Mucosa of stomach (tissue), 1 donor: Measurements from ENCODE around the gene FRMD1.
"Not testable (repeated sequence)": the region's sequence is repeated elsewhere in the genome, so short reads cannot be mapped to it uniquely, and the experiment has no call there.

ENCODE experiments used
- H3K27me3 ChIP-seq: one replicate; pipeline ENCODE4 v1.7.0; 2013; ENCODE audit warnings: mild to moderate bottlenecking, low read length; ENCODE audit not compliant: control insufficient read depth, insufficient read depth
- H3K36me3 ChIP-seq: one replicate; pipeline ENCODE4 v1.7.0; 2013; ENCODE audit warnings: low read length; ENCODE audit not compliant: control insufficient read depth, insufficient read depth
- H3K4me1 ChIP-seq: one replicate; pipeline ENCODE4 v1.7.0; 2013; ENCODE audit warnings: mild to moderate bottlenecking, low read length; ENCODE audit not compliant: control insufficient read depth, insufficient read depth
- H3K4me3 ChIP-seq: one replicate; pipeline ENCODE4 v1.7.0; 2013; ENCODE audit warnings: low read length
- H3K9ac ChIP-seq: one replicate; pipeline ENCODE4 v1.7.0; 2013; ENCODE audit warnings: mild to moderate bottlenecking, low read length, moderate library complexity
- H3K9me3 ChIP-seq: one replicate; pipeline ENCODE4 v1.7.0; 2013; ENCODE audit warnings: mild to moderate bottlenecking, low read length, moderate library complexity; ENCODE audit not compliant: control insufficient read depth
- donor health status: Pancreatic carcinoma.

The FRMD1 gene

GRCh38 chr6:168081858-168082546, 3.0 kb upstream of the FRMD1 start:
- Histone ChIP-seq H3K9ac (no peak overlapping the region), H3K4me3 (no peak overlapping the region), H3K4me1 (peaks cover 11% of the 10 kb centered on the region), H3K27me3 (peaks cover 5% of the 10 kb centered on the region), H3K9me3 (no peaks in the 10 kb centered on the region), H3K36me3 (no peaks in the 10 kb centered on the region)

DNA sequence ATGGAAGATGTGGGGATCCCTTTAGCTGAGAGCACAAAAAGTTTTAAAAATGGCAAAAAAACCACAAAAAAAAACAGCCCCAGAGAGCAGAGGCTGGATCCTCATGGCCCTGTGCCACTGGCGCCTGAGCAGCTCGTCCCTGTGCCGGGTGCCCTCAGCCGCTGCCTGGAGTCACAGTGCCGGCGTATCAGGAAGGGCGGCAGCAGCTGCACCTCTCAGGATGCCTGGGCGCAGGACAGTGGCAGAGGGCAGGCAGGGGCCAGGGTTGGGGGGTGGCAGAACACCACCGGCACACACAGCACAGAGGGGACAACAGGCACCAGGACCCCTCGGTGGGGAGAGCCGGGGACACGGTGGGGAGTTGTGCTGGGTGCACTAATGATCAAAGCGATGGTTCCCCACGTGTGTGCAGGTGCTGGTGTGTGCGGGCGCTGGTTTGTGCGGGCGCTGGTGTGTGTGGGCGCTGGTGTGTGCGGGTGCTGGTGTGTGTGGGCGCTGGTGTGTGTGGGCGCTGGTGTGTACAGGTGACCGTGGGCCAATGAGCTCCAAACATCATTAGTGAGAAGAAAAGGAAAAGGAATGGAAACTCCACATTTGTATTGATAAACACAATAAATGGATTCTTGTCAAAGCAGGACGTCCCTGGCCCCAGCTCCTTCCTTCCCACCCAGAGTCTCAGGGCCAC, 1.5 kb upstream of the FRMD1 start:
- no peaks in the 10 kb centered on the region for H3K9me3 ChIP-seq
- H3K36me3 ChIP-seq = no peaks in the 10 kb centered on the region
- peaks cover 5% of the 10 kb centered on the region for H3K27me3 ChIP-seq
- no peak overlapping the region for H3K9ac ChIP-seq
- H3K4me1 ChIP-seq = peaks cover 11% of the 10 kb centered on the region
- no peak overlapping the region for H3K4me3 ChIP-seq

GRCh38 chr6:168078175-168078942, 653 bp downstream of the FRMD1 start:
- Histone ChIP-seq H3K9me3 (no peaks in the 10 kb centered on the region), H3K4me3 (no peak overlapping the region), H3K27me3 (peaks cover 5% of the 10 kb centered on the region), H3K36me3 (no peaks in the 10 kb centered on the region), H3K9ac (no peak overlapping the region), H3K4me1 (peaks cover 11% of the 10 kb centered on the region)

GRCh38 chr6:168077401-168077800, 1.6 kb downstream of the FRMD1 start:
- peaks cover 11% of the 10 kb centered on the region for H3K4me1 ChIP-seq
- H3K9me3 ChIP-seq, H3K9ac ChIP-seq, H3K36me3 ChIP-seq, H3K4me3 ChIP-seq, H3K27me3 ChIP-seq: not testable (repeated sequence)

- Histone ChIP-seq H3K4me1 (peaks cover 11% of the 10 kb centered on the region), H3K36me3 (no peaks in the 10 kb centered on the region), H3K27me3 (peaks cover 3% of the 10 kb centered on the region), H3K4me3 (no peak overlapping the region), H3K9me3 (no peaks in the 10 kb centered on the region), H3K9ac (no peak overlapping the region)
Observed at GRCh38 chr6:168075787-168076202, 3.2 kb downstream of the FRMD1 start.

DNA sequence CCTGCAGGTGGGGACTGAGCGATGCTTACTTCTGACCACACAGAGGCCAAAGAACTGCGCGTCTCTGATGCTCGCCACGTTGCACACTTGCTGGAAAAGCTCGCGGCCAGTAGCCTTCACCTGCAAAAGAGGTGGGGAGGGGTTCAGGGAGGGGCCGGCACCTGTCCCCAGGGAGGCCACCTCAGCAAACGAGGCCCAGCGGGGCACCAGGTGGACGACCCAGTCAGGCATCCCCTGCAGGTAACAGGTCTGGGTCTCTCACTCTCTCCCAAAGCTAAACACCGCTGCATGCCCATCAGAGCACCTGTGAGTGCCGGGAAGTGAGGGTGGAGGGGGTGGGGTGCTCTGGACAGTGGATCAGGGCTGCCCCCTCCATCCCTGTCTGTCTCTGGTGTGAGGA, 3.8 kb downstream of the FRMD1 start:
- H3K4me3 ChIP-seq = no peak overlapping the region
- no peak overlapping the region for H3K9ac ChIP-seq
- no peaks in the 10 kb centered on the region for H3K36me3 ChIP-seq
- H3K4me1 ChIP-seq = peaks cover 11% of the 10 kb centered on the region
- no peaks in the 10 kb centered on the region for H3K9me3 ChIP-seq
- peaks cover 3% of the 10 kb centered on the region for H3K27me3 ChIP-seq

GRCh38 chr6:168073937-168074730, 4.9 kb downstream of the FRMD1 start:
- peaks cover 4% of the 10 kb centered on the region for H3K4me1 ChIP-seq
- no peak overlapping the region for H3K4me3 ChIP-seq
- no peak overlapping the region for H3K9ac ChIP-seq
- no peaks in the 10 kb centered on the region for H3K36me3 ChIP-seq
- H3K9me3 ChIP-seq = no peaks in the 10 kb centered on the region
- peaks cover 3% of the 10 kb centered on the region for H3K27me3 ChIP-seq

DNA sequence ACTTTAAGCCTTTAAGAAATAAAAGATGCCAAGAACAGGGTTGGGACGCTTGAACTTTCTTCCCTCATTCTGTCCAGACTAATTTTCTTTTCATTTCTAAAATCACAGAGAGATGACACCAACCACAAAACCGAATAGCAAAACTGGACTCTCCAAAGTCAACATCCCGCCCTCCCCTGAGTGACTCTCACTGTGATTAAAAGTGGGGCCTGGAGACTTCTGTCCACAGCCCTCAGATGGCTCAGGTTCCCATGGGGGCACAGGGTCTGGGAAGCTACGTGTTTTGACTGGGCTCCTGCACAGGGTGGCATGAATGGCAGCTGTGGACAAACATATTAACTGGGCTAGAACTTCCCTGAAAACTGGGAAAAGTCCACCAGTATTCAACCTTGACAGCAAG, 6.3 kb downstream of the FRMD1 start:
- Histone ChIP-seq H3K9me3 (no peaks in the 10 kb centered on the region), H3K36me3 (no peaks in the 10 kb centered on the region), H3K4me1 (no peaks in the 10 kb centered on the region), H3K27me3 (peaks cover 3% of the 10 kb centered on the region), H3K4me3 (no peak overlapping the region), H3K9ac (no peak overlapping the region)

DNA sequence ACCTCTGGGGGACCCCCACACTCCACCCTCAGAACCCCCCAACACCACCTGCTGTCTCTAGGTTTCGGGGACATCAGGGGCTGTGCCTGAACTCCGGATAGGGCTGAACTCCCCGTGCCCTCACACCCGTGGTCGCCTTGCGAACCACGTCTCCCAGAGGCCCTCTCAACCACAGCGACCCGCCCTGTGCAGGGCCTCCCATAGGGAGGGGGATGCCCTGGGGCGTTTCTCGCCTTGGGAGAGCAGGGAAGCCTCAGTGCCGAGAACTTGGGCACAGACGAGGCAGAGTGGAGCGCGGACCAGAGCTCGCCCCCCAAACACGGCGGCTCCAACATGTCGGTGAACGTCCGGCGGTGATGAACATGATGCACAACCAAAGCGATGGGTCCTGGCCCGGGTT, 6.8 kb downstream of the FRMD1 start:
- no peak overlapping the region for H3K4me3 ChIP-seq
- H3K9me3 ChIP-seq = no peaks in the 10 kb centered on the region
- no peaks in the 10 kb centered on the region for H3K36me3 ChIP-seq
- peaks cover 3% of the 10 kb centered on the region for H3K27me3 ChIP-seq
- H3K9ac ChIP-seq = no peak overlapping the region
- no peaks in the 10 kb centered on the region for H3K4me1 ChIP-seq

GRCh38 chr6:168071620-168072019, 7.4 kb downstream of the FRMD1 start:
- Histone ChIP-seq H3K9me3 (no peaks in the 10 kb centered on the region), H3K4me1 (no peaks in the 10 kb centered on the region), H3K36me3 (no peaks in the 10 kb centered on the region), H3K27me3 (peaks cover 3% of the 10 kb centered on the region), H3K4me3 (no peak overlapping the region), H3K9ac (no peak overlapping the region)

- Histone ChIP-seq H3K9ac (no peak overlapping the region), H3K9me3 (no peaks in the 10 kb centered on the region), H3K27me3 (peaks cover 3% of the 10 kb centered on the region), H3K4me1 (no peaks in the 10 kb centered on the region), H3K4me3 (no peak overlapping the region), H3K36me3 (no peaks in the 10 kb centered on the region)
Observed at GRCh38 chr6:168070804-168071203, 8.2 kb downstream of the FRMD1 start.
